GM12874 (cell line): ENCODE results near the gene SLC13A5.

Experiments
- TF ChIP-seq, protein P1 (sequence below): IDR thresholded peaks from 2 replicates; pipeline ENCODE4 v1.5.1; 2011; ENCODE audit warnings: low read depth, mild to moderate bottlenecking, control low read depth, low read length, moderate library complexity; ENCODE audit not compliant: insufficient read depth

The SLC13A5 gene

DNA sequence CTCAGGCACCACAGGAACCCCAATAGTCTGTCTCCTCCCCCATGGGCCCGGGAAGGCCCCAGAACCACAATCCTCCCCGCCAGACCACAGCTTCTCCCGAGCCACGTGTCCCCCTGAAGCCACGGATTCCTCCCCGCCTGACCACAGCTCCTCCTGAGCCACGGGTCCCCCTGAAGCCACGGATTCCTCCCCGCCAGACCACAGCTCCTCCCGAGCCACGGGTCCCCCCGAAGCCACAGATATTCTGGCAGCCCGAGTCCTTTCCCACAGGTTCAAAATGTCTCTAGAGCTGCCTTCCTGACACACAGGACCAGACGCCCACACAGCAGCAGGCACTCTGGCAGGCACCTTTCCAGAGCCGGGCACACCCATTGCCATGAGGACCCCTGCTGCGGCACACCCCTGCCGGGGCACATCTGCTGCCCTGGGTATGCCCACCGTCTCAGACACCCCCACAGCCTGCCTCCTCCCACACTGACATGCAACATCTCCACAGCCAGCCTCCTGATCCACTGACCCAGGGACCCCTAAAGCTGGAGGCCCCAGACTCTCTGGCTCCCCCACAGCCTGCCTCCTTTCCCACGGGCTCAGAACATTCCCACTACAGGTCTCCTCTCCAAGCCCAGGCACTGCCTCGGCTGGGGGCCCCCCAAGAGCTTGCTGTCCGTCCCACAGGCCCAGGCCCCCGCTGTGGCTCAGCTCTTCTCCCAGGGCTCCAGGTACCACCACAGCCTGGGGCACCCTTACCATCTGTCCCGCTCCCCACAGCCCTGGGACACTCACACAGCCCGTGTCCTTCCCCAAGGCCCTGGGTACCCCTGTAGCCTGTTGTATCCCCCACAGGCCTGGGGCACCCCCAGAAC, 74.9 kb downstream of the SLC13A5 start:
- TF ChIP-seq, protein P1, sequence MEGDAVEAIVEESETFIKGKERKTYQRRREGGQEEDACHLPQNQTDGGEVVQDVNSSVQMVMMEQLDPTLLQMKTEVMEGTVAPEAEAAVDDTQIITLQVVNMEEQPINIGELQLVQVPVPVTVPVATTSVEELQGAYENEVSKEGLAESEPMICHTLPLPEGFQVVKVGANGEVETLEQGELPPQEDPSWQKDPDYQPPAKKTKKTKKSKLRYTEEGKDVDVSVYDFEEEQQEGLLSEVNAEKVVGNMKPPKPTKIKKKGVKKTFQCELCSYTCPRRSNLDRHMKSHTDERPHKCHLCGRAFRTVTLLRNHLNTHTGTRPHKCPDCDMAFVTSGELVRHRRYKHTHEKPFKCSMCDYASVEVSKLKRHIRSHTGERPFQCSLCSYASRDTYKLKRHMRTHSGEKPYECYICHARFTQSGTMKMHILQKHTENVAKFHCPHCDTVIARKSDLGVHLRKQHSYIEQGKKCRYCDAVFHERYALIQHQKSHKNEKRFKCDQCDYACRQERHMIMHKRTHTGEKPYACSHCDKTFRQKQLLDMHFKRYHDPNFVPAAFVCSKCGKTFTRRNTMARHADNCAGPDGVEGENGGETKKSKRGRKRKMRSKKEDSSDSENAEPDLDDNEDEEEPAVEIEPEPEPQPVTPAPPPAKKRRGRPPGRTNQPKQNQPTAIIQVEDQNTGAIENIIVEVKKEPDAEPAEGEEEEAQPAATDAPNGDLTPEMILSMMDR: no peak

DNA sequence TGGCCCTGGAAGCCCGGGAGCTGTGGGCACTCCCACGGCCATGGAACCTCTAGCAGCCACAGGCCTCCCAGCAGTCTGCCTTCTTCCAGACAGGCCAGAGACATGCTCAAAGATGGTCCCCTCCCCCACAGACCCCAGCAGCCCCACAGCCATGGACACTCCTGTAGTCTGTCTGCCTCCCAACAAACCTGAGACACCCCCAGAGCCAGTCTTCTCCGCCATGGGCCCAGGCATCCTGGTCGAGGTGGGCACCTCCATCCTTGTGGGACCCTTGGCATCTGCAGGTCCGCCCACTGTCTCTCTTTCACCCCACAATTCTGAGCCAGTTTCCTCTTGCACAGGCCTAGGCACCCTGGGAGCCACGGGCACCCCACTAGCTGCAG, 75.7 kb downstream of the SLC13A5 start:
- TF ChIP-seq, protein P1: no peak

GRCh38 chr17:6636616-6637457, 76.3 kb downstream of the SLC13A5 start:
- TF ChIP-seq, protein P1: no peak

DNA sequence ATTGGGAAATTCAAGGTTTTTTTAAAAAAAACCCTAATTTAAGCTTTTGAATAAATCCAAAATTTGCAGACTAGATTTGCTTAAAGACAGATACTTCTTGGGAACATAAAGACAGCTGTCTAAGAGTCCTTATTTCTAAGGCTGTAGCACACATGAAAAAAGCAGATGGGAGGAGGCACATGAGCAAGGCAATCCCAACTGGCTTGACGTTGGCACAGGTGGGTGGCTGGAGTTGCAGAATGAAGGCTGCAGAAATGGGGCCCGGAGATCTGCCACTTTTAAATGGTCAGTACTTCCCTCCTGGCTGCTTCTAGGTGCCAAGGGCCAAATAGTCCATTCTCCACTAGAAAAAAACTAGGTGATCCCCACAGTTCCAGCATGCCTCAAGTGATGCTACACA, 77.1 kb downstream of the SLC13A5 start:
- TF ChIP-seq, protein P1: no peak
